GM19397 (cell line): ENCODE measurements around the gene CCK.

Source experiments
- ATAC-seq: cut with Tn5 transposase; IDR thresholded peaks from one replicate; pipeline ENCODE4 v1.9.1; 2021; ENCODE audit warnings: mild to moderate bottlenecking, moderate library complexity; ENCODE audit not compliant: unreplicated experiment

The CCK gene

GRCh38 chr3:42226470-42227425 lies 39.2 kb downstream of the CCK start:
- no peak for ATAC-seq

GRCh38 chr3:42225486-42226363 lies 40.3 kb downstream of the CCK start:
- no peak for ATAC-seq

- ATAC-seq, result no peak
Observed at GRCh38 chr3:42224658-42225421, 41.1 kb downstream of the CCK start.

- no peak for ATAC-seq
Observed at GRCh38 chr3:42224178-42224577, 41.8 kb downstream of the CCK start.

- no peak for ATAC-seq
Observed at GRCh38 chr3:42222942-42223693, 42.9 kb downstream of the CCK start.

- ATAC-seq, result no peak
Observed at GRCh38 chr3:42220436-42221121, 45.4 kb downstream of the CCK start.

GRCh38 chr3:42216931-42217333 lies 49.1 kb downstream of the CCK start:
- ATAC-seq, result no peak

- peak; percentile 65 for ATAC-seq
Observed at GRCh38 chr3:42216302-42216701, 49.7 kb downstream of the CCK start.

- ATAC-seq, result peak; percentile 60
Observed at GRCh38 chr3:42214565-42215283, 51.3 kb downstream of the CCK start.

- peak; percentile 14 for ATAC-seq
Observed at GRCh38 chr3:42214064-42214463, 51.9 kb downstream of the CCK start.

GRCh38 chr3:42213417-42213816 lies 52.6 kb downstream of the CCK start:
- ATAC-seq, result no peak

- no peak for ATAC-seq
Observed at GRCh38 chr3:42210726-42211125, 55.3 kb downstream of the CCK start.

GRCh38 chr3:42209917-42210316 lies 56.1 kb downstream of the CCK start:
- ATAC-seq, result no peak
